HL-60 (cell line): ENCODE measurements around the gene ATAD1.

Source experiments
- DNase-seq, 2 experiments: peaks; one replicate each; pipeline ENCODE4 v3.0.0-alpha.2; 2010 to 2020; ENCODE audit warnings: low read depth in 1 of 2, low spot score in 1 of 2
- H3K27ac ChIP-seq: fragments of 250-450 bp; sonication (Bioruptor Pico); replicated peaks from 2 replicates; pipeline ENCODE4 v1.5.1; 2020; ENCODE audit warnings: mild to moderate bottlenecking, moderate library complexity
- H3K27me3 ChIP-seq: fragments of 250-450 bp; sonication (Bioruptor Pico); 2 replicates; pipeline ENCODE4 v1.5.1; 2021; ENCODE audit warnings: mild to moderate bottlenecking, moderate library complexity; ENCODE audit not compliant: insufficient read depth, poor library complexity, severe bottlenecking
- H3K4me3 ChIP-seq: replicated peaks from 2 replicates; pipeline ENCODE4 v1.5.1; 2011; ENCODE audit warnings: mild to moderate bottlenecking, control low read depth, low read length; ENCODE audit not compliant: insufficient read depth
- GABPA ChIP-seq: IDR thresholded peaks from 2 replicates; pipeline ENCODE4 v1.6.1; 2012; ENCODE audit warnings: low read depth
- POLR2AphosphoS5 ChIP-seq: IDR thresholded peaks from 2 replicates; pipeline ENCODE4 v1.6.1; 2012; ENCODE audit warnings: low read depth
- SPI1 ChIP-seq: IDR thresholded peaks from 2 replicates; pipeline ENCODE4 v1.6.1; 2012; ENCODE audit warnings: low read depth, mild to moderate bottlenecking, borderline replicate concordance
- TF ChIP-seq, protein P1 (sequence below): IDR thresholded peaks from 2 replicates; pipeline ENCODE4 v1.6.1; 2012; ENCODE audit warnings: low read depth; ENCODE audit not compliant: insufficient replicate concordance
- TF ChIP-seq, protein P2 (sequence below): IDR thresholded peaks from one replicate; pipeline ENCODE4 v1.5.1; 2011; ENCODE audit warnings: low read length, control low read depth, inconsistent platforms; ENCODE audit not compliant: insufficient read depth

The ATAD1 gene

DNA sequence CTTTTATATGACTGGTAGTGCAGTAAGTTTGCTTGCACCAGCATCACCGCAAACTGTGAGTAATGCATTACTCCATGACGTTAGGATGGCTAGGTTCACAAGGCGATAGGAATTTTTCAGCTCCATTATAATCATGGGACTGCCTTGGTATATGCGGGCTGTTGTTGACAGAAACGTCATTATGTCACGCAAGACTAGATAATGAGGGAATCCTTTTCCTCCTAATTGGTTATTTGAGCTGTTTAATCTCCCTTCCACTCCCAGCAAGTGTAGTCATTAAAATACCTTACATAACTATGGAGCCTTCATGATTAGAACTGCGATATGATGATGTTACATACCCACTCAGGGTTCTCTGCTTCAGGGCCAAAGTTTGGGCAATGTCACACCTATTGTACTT, 28.0 kb upstream of the ATAD1 start:
- DNase-seq, result no peak
- H3K27ac ChIP-seq, result no peak overlapping the region
- no peak overlapping the region for H3K4me3 ChIP-seq
- no peak for TF ChIP-seq GABPA
- TF ChIP-seq SPI1, result no peak
- TF ChIP-seq, protein P1, sequence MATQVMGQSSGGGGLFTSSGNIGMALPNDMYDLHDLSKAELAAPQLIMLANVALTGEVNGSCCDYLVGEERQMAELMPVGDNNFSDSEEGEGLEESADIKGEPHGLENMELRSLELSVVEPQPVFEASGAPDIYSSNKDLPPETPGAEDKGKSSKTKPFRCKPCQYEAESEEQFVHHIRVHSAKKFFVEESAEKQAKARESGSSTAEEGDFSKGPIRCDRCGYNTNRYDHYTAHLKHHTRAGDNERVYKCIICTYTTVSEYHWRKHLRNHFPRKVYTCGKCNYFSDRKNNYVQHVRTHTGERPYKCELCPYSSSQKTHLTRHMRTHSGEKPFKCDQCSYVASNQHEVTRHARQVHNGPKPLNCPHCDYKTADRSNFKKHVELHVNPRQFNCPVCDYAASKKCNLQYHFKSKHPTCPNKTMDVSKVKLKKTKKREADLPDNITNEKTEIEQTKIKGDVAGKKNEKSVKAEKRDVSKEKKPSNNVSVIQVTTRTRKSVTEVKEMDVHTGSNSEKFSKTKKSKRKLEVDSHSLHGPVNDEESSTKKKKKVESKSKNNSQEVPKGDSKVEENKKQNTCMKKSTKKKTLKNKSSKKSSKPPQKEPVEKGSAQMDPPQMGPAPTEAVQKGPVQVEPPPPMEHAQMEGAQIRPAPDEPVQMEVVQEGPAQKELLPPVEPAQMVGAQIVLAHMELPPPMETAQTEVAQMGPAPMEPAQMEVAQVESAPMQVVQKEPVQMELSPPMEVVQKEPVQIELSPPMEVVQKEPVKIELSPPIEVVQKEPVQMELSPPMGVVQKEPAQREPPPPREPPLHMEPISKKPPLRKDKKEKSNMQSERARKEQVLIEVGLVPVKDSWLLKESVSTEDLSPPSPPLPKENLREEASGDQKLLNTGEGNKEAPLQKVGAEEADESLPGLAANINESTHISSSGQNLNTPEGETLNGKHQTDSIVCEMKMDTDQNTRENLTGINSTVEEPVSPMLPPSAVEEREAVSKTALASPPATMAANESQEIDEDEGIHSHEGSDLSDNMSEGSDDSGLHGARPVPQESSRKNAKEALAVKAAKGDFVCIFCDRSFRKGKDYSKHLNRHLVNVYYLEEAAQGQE, result no peak
- no peak for TF ChIP-seq POLR2AphosphoS5
- TF ChIP-seq, protein P2, sequence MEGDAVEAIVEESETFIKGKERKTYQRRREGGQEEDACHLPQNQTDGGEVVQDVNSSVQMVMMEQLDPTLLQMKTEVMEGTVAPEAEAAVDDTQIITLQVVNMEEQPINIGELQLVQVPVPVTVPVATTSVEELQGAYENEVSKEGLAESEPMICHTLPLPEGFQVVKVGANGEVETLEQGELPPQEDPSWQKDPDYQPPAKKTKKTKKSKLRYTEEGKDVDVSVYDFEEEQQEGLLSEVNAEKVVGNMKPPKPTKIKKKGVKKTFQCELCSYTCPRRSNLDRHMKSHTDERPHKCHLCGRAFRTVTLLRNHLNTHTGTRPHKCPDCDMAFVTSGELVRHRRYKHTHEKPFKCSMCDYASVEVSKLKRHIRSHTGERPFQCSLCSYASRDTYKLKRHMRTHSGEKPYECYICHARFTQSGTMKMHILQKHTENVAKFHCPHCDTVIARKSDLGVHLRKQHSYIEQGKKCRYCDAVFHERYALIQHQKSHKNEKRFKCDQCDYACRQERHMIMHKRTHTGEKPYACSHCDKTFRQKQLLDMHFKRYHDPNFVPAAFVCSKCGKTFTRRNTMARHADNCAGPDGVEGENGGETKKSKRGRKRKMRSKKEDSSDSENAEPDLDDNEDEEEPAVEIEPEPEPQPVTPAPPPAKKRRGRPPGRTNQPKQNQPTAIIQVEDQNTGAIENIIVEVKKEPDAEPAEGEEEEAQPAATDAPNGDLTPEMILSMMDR, result no peak
- H3K27me3 ChIP-seq, result no peaks in the 10 kb centered on the region

DNA sequence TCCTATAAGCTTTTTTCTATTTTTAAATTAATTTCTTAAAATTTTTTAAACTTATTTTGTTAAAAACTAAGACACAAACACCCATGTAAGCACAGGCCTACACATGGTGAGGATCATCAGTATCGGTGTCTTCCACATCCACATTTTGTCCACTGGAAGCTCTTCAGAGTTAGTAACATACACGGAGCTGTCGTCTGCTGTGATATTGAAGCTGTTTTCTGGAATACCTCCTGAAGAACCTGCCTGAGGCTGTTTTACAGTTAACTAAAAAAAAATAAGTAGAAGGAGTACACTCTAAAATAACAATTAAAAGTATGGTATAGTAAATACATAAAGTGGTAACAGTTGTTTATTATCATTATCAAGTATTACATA, 27.6 kb upstream of the ATAD1 start:
- TF ChIP-seq SPI1 (no peak), POLR2AphosphoS5 (no peak), GABPA (no peak)
- TF ChIP-seq, protein P1, result no peak
- TF ChIP-seq, protein P2, result no peak
- H3K4me3 ChIP-seq, result no peak overlapping the region
- no peak overlapping the region for H3K27ac ChIP-seq
- H3K27me3 ChIP-seq, result no peaks in the 10 kb centered on the region
- no peak for DNase-seq

GRCh38 chr10:87844837-87845623, 27.0 kb upstream of the ATAD1 start:
- TF ChIP-seq, protein P1, result no peak
- TF ChIP-seq, protein P2, result no peak
- no peak for TF ChIP-seq GABPA
- TF ChIP-seq SPI1, result no peak
- no peak for TF ChIP-seq POLR2AphosphoS5
- Histone ChIP-seq H3K27me3 (no peaks in the 10 kb centered on the region), H3K27ac (no peak overlapping the region), H3K4me3 (no peak overlapping the region)
- no peak for DNase-seq
